ENCODE measurements around the gene ANTXRL.

DNA sequence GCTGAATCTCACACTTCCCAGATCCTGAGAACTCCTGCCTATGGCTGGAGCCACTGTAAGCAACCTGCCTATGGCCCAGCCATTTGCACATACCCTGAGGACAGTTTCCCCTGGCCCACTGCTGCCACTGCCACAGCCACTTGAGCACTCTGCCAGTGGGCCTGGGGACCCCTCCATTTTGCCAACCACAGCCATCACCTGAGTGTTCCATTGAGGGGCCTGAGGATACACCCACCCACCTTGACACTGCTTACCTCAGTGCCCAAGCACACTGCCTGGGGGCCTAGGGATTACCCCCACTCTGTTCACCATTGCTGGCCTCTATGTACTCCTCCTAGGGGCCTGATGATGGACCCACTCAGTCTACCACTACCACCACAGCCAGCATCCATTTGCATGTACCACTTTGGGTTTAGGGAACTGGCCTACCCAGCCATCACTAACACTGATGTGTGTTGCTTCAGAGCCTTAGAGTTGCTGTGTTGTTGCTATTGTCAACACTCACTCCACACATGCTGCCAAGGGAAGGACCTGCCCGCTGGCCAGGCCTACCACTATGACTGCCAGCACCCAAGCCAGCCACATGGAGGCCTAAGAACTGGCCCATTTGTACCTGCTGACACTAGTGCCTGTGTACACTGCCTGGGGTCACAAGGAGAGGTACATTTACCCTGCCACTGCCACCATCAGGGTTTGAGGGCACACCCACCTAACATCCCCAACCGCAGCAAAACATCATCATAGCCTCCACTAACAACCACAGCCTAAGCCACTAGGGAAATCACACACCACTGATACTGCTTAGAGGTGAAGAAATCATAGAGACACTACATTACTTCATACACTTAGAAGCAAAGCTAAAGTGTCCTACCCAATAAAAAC lies 45.9 kb upstream of the ANTXRL start:
- TF ChIP-seq YY1 (IDR thresholded peaks at IDR 0.05) (no peak), CTCF (IDR thresholded peaks at IDR 0.05; ENCODE audit: low read depth, low read length, missing input control) (no peak), JUND (IDR thresholded peaks at IDR 0.05) (no peak)
